Stomach smooth muscle (tissue), 2 donors: Measurements from ENCODE around the gene RHCG.

Source experiments
- H3K27ac ChIP-seq: one replicate; pipeline ENCODE4 v1.7.0; 2013; ENCODE audit warnings: mild to moderate bottlenecking, low read length, inconsistent platforms
- H3K27me3 ChIP-seq, 2 donors: one replicate each; pipeline ENCODE4 v1.7.0; 2013; ENCODE audit warnings: low read length in 2 of 2; ENCODE audit not compliant: insufficient read depth in 2 of 2, control insufficient read depth in 1 of 2
- H3K36me3 ChIP-seq, 2 donors: one replicate each; pipeline ENCODE4 v1.7.0; 2013; ENCODE audit warnings: low read length in 2 of 2; ENCODE audit not compliant: control insufficient read depth in 2 of 2, insufficient read depth in 2 of 2
- H3K4me1 ChIP-seq: one replicate; pipeline ENCODE4 v1.7.0; 2013; ENCODE audit warnings: low read length; ENCODE audit not compliant: control insufficient read depth, insufficient read depth
- H3K4me3 ChIP-seq, 2 donors: one replicate each; pipeline ENCODE4 v1.7.0; 2013; ENCODE audit warnings: low read length in 2 of 2
- H3K9ac ChIP-seq, 2 donors: one replicate each; pipeline ENCODE4 v1.7.0; 2013; ENCODE audit warnings: low read length in 2 of 2, mild to moderate bottlenecking in 1 of 2
- H3K9me3 ChIP-seq, 2 donors: one replicate each; pipeline ENCODE4 v1.7.0; 2013; ENCODE audit warnings: low read length in 2 of 2; ENCODE audit not compliant: control insufficient read depth in 2 of 2
- donor health status: healthy.
- donor health status: Pancreatic carcinoma.

RHCG gene

GRCh38 chr15:89492934-89493631 lies 3.3 kb downstream of the RHCG start:
- Histone ChIP-seq H3K36me3 (no peaks in the 10 kb centered on the region), H3K4me3 (no peak overlapping the region), H3K9me3 (no peaks in the 10 kb centered on the region), H3K9ac (no peak overlapping the region), H3K4me1 (no peaks in the 10 kb centered on the region), H3K27me3 (peaks cover 24 to 25% of the 10 kb centered on the region in 2 donors), H3K27ac (no peak overlapping the region)

GRCh38 chr15:89492111-89492641 lies 4.2 kb downstream of the RHCG start:
- H3K4me3 ChIP-seq = no peak overlapping the region
- no peaks in the 10 kb centered on the region for H3K9me3 ChIP-seq
- no peak overlapping the region for H3K27ac ChIP-seq
- H3K9ac ChIP-seq = no peak overlapping the region
- H3K27me3 ChIP-seq = peaks cover 25 to 26% of the 10 kb centered on the region in 2 donors
- H3K4me1 ChIP-seq = no peaks in the 10 kb centered on the region
- no peaks in the 10 kb centered on the region for H3K36me3 ChIP-seq

- Histone ChIP-seq H3K27me3 (peaks cover 21 to 28% of the 10 kb centered on the region in 2 donors), H3K36me3 (no peaks in the 10 kb centered on the region), H3K4me1 (no peaks in the 10 kb centered on the region), H3K9me3 (no peaks in the 10 kb centered on the region), H3K27ac (no peak overlapping the region), H3K9ac (no peak overlapping the region), H3K4me3 (no peak overlapping the region)
These were observed 5.5 kb downstream of the RHCG start for GRCh38 chr15:89490814-89491315.

- no peaks in the 10 kb centered on the region for H3K4me1 ChIP-seq
- no peak overlapping the region for H3K4me3 ChIP-seq
- H3K27ac ChIP-seq = no peak overlapping the region
- peaks cover 15 to 23% of the 10 kb centered on the region in 2 donors for H3K27me3 ChIP-seq
- H3K9me3 ChIP-seq = no peaks in the 10 kb centered on the region
- H3K36me3 ChIP-seq = no peaks in the 10 kb centered on the region
- H3K9ac ChIP-seq = no peak overlapping the region
These were observed 6.1 kb downstream of the RHCG start for GRCh38 chr15:89490081-89490813.

GRCh38 chr15:89489376-89489775 lies 7.0 kb downstream of the RHCG start:
- H3K4me3 ChIP-seq = no peak overlapping the region
- no peak overlapping the region for H3K27ac ChIP-seq
- H3K4me1 ChIP-seq = no peaks in the 10 kb centered on the region
- H3K9ac ChIP-seq = no peak overlapping the region
- no peaks in the 10 kb centered on the region for H3K36me3 ChIP-seq
- no peaks in the 10 kb centered on the region for H3K9me3 ChIP-seq
- peaks cover 9 to 17% of the 10 kb centered on the region in 2 donors for H3K27me3 ChIP-seq

- Histone ChIP-seq H3K27me3 (peaks cover 5 to 17% of the 10 kb centered on the region in 2 donors), H3K36me3 (no peaks in the 10 kb centered on the region)
These were observed 8.6 kb downstream of the RHCG start for GRCh38 chr15:89487791-89488190.

GRCh38 chr15:89486726-89487050 lies 9.7 kb downstream of the RHCG start:
- no peak overlapping the region for H3K4me3 ChIP-seq
- H3K27me3 ChIP-seq = peaks cover 5 to 17% of the 10 kb centered on the region in 2 donors
- H3K27ac ChIP-seq = no peak overlapping the region
- H3K4me1 ChIP-seq = no peaks in the 10 kb centered on the region
- no peaks in the 10 kb centered on the region for H3K36me3 ChIP-seq
- no peak overlapping the region for H3K9ac ChIP-seq
- no peaks in the 10 kb centered on the region for H3K9me3 ChIP-seq

More at GRCh38 chr15:89487791-89488190, 8.6 kb downstream of the RHCG start:
- Histone ChIP-seq H3K4me1 (no peaks in the 10 kb centered on the region), H3K9ac (no peak overlapping the region), H3K9me3 (no peaks in the 10 kb centered on the region), H3K4me3 (no peak overlapping the region), H3K27ac (no peak overlapping the region)

GRCh38 chr15:89483079-89483478 lies 13.3 kb downstream of the RHCG start:
- Histone ChIP-seq H3K9me3 (no peaks in the 10 kb centered on the region), H3K27me3 (peaks cover 5 to 35% of the 10 kb centered on the region in 2 donors), H3K4me3 (no peak overlapping the region), H3K4me1 (no peaks in the 10 kb centered on the region), H3K36me3 (no peaks in the 10 kb centered on the region), H3K27ac (no peak overlapping the region), H3K9ac (no peak overlapping the region)

GRCh38 chr15:89482139-89482538 lies 14.2 kb downstream of the RHCG start:
- Histone ChIP-seq H3K9me3 (no peaks in the 10 kb centered on the region), H3K4me1 (no peaks in the 10 kb centered on the region), H3K27ac (no peak overlapping the region), H3K36me3 (no peaks in the 10 kb centered on the region), H3K4me3 (no peak overlapping the region), H3K9ac (no peak overlapping the region), H3K27me3 (peaks cover 9 to 38% of the 10 kb centered on the region in 2 donors)

GRCh38 chr15:89480505-89480904 lies 15.9 kb downstream of the RHCG start:
- peaks cover 4 to 33% of the 10 kb centered on the region in 2 donors for H3K27me3 ChIP-seq

More at GRCh38 chr15:89480505-89480904, 15.9 kb downstream of the RHCG start:
- H3K27ac ChIP-seq = no peak overlapping the region
- no peaks in the 10 kb centered on the region for H3K36me3 ChIP-seq
- no peaks in the 10 kb centered on the region for H3K9me3 ChIP-seq
- no peak overlapping the region for H3K4me3 ChIP-seq
- no peak overlapping the region for H3K9ac ChIP-seq
- no peaks in the 10 kb centered on the region for H3K4me1 ChIP-seq
